GM19324 (cell line): ENCODE results near the gene VIM.

Experiments used
- ATAC-seq: cut with Tn5 transposase; IDR thresholded peaks from one replicate; pipeline ENCODE4 v1.9.1; 2021; ENCODE audit warnings: mild to moderate bottlenecking, moderate library complexity; ENCODE audit not compliant: unreplicated experiment, low FRiP score

Gene VIM

GRCh38 chr10:17228091-17229015 is at the start of gene VIM:
TSS of gene VIM (plus strand) at chr10:17228241. CDS start at chr10:17229423, 1,182 bp downstream.
- peak; percentile 43 for ATAC-seq

GRCh38 chr10:17179002-17179401 is 49.0 kb upstream of the VIM start:
- no peak for ATAC-seq

- ATAC-seq: no peak
These were observed 46.9 kb upstream of the VIM start for GRCh38 chr10:17181110-17181509.

DNA sequence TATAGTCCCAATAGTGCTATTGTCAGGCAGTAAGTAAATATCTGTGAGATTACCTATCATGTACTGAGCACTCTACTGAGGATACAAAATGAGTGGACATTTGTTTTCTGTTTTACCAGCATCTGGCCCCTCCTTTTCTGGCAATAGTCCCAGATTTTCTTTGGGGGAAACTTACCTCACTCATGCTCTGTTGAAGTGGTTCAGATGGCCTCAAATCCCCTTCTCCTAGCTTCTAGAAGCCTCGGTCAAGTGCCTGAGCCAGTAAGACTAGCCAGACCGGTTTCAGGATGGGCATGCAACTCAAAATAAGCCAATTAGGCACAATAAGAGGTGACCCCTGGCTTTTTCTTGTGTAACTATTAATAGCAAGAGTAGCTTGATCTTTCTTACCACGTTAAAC is 46.3 kb upstream of the VIM start:
- ATAC-seq: no peak

GRCh38 chr10:17183110-17183509 is 44.9 kb upstream of the VIM start:
- ATAC-seq: no peak

DNA sequence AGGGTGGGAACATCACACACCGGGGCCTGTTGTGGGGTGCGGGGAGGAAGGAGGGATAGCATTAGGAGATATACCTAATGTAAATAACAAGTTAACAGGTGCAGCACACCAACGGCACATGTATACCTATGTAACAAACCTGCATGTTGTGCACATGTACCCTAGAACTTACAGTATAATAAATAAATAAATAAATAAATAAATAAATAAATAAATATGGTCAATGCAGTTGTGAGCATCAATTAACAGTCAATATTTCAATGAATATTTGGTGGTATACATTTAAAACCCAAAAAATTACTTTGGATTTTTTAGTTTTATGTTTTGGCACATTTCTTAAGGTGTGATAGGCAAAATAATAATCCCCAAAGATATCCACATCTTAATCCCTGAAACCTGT is 42.2 kb upstream of the VIM start:
- ATAC-seq: no peak

DNA sequence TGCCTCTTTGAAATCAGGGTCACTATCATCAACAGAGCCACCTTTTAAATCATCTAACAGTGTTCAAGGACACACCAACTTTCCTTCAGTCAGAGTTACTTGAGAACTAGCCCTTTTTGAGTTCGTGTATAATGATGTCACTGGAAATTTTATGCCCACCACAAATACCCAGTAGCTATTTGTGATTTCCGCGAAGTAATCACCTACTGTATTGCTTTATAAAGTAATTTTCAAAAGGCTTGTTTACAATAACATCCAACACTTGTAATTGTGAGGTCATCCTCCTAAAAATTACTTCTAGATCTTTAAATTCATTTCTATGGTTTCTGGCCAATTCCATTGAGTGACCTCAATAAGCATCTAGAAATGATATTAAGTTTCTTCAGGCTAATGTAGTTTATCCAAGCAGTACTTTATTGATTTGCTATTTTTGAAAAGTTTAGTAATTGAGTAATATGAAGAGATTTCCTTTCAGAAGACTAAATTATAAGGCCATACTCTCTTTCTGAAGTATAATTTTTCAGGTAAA is 39.3 kb upstream of the VIM start:
- ATAC-seq: no peak

DNA sequence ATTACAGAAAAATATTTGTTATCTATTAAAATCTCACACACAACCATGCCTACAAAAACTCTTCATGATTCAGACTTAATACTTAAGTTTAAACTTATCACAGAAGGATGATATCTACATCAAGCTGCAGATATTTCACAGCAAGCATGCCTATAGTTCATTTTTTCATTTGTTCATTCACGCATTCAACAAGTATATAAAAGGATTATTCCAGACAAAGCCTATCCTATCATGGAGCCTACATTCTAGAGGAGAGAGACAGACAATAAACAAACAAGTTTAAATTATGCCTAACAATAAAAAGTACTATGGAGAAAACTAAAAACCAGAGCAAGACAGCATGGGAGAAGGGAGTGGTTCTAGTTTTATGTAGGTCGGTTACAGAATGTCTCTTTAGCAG is 37.4 kb upstream of the VIM start:
- ATAC-seq: no peak

- ATAC-seq: no peak
These were observed 33.0 kb upstream of the VIM start for GRCh38 chr10:17195083-17195482.

DNA sequence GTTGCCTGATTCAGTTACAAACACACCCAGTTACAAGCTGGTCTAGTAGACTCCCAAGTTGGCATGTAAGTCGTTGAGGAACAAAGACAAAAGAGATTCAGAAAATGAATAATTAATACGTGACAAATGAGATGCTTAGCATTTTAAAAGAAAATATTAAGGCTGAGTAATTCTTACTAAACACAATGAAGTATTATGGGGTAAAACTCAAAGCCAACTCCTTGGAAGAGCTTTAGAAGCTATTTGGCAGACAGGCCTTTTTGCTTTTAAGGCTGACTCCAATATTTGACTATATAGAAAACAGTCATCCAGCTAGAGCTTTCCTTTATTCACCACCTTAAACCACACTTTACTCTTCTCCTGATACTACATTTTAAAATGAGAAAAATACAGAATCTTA is 32.0 kb upstream of the VIM start:
- no peak for ATAC-seq

GRCh38 chr10:17196573-17196972 is 31.5 kb upstream of the VIM start:
- ATAC-seq: no peak

- no peak for ATAC-seq
These were observed 28.7 kb upstream of the VIM start for GRCh38 chr10:17199351-17199804.

DNA sequence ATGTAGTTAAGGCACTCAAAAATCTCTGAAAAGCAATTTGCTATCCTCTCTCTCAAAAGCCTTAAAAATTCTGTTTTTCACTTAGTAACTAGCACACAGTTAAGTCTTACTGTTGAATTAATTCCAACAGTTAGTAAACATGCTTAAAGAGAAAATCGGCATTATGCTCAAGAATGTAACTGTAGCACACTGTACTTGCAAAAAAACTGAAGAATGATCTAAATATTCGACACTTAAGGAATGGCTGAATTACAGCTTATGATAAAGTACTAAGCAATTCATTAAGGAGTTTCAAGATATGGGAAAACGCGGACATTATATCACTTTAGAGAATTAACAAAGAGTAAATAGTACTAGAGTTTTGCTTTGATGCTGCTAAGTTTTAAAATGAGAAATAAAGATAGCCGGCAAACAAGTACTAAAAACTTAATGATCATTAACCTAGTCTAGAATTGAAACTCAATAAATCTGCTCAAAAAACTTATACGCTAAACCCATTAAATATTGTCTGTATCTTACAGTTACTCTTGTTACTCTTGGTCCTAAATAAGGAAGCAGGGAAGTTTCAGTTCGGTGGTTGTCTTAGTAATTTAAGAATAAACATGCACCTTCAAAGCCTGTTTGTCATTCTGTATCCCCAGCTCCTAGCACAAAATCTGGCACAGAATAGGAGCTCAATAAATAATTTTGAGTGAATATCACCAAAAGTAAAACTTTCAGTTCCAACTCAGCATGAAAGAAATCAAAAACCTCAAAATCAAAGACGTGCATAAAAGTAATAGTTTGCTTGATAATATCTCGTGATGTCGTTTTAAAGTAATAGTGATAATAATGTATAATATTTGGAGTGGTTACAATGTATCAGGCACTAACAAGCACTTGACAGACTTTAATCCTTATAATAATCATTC is 27.8 kb upstream of the VIM start:
- no peak for ATAC-seq

DNA sequence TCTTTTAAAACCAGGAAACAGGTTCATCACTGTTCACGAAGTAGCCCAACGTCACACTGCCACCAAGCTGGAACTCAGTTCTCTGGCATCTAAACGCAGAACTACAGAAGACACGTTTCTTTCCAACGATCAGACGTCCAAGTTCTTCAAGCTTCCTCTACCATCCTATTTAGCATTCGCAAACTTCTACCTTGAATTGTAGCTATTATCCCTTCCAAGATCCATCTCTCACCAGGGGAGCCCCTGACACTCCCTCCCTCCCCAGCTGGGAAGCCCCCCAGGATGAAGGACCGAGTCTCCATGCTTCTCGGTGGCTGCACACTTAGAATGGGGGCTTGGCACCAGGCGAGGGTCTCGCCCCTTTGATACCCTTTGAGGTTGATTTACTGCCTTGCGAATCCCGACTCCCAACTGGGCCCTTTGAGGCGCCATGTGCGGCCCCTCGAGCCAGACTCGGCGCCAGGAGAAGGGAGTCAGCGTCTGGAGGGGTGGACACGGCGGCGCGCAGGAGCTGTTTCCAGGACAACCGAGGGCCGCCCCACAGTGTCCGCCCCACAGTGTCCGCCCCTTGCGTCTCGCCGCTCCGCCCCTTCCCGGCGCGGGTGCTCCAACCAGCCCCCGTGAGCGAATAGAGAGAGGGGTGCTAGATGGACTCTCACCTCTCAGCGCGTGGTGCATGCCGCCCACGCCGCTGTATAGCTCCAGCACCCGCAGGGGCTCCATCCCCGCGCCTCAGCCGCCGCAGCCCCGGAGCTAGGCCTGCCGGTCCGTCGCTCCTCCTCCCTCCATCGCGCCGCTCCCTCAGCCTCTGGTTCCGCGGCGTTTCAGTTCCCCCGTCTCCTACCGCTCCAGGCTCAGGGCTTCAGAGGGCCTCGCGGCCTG is 26.9 kb upstream of the VIM start, which contains the start of gene TRDMT1:
Gene TRDMT1 (minus strand): TSS at position 761 of the 882 bp plus-strand sequence. CDS start 38 bp downstream, at position 723.
- ATAC-seq: peak; percentile 99

GRCh38 chr10:17201794-17202116 is 26.3 kb upstream of the VIM start:
- ATAC-seq: no peak

DNA sequence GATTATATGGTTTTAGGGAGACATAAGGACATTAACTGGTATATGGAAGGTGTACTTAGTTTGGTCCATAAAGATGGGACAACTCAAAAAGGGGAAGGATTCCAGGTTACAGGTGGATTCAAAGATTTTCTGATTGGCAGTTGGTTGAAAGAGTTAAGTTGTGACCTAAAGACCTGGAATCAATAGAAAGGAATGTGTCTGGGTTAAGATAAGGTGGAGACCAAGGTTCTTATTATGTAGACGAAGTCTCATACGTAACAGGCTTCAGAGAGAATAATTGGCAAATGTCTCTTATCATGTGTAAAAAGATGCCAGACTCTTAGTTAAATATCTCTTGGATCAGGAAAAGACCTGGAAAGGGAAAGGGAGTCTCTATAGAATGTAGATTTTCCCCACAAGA is 25.5 kb upstream of the VIM start:
- no peak for ATAC-seq

DNA sequence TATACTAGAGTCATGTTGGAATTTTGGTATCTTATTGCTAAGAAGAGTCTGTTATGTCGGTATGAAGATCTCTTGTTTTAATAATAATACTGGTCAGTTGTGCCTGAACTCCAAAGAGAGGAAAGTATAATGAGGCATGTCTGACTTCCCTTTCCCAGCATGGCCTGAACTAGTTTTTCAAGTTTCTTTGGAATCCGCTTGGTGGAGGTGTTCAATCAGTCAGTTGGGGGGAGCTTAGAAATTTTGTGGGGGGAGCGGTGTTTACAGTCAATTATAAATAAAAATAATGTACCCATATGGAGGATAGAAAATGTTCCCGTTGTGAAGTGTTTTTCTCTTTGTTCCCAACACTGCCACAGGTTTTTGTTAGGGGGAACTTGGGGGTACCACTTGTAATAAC is 25.0 kb upstream of the VIM start:
- no peak for ATAC-seq

DNA sequence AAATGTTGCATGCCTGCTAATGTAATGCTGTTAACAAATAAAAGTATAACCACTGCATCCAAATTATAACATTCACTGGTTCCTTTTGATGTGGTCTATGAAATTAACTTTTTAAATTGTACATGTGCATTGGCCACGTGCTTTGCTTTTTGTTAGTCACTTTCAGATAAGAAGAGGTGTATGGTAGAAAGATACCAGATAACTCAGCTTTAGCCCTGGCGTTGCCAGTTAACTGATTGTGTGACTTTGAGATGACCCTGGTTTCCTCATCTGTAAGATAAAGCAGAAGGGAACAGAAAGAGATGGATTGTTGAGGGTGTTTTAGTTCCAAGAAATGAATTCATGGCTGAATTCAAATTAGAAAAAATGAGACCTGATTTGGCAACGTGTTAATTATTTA is 24.6 kb upstream of the VIM start:
- ATAC-seq: no peak

DNA sequence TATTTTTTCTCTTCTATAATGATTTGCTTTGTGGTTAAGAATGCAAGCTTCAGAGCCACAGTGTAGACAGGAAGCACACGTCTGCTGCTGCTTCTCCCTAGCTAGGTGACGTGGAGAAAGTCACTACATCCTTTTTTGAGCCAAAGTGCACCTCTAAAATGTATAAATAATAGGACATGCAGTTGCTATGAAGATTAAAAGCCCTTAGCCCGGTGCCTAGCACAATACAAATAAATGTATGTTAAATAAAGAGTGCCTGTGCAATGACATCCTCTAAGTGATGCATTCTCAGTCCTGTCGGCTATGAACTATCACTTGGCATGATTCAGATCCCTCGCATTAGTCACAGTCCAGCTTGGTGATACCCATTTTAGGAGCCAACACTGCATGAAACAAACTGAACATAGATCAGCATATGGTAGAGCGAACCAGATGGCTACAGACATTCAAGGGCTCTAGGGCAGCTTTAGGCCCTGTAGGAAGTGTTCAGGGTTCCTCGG is 21.8 kb upstream of the VIM start:
- no peak for ATAC-seq

- ATAC-seq: no peak
These were observed 19.6 kb upstream of the VIM start for GRCh38 chr10:17208476-17208875.
